HEK293T (cell line): ENCODE results near the gene MTF2.

ENCODE experiments used
- BHLHE40 ChIP-seq: fragments of 450-650 bp; IDR thresholded peaks from 2 replicates; pipeline ENCODE4 v1.6.1; 2016; ENCODE audit warnings: mild to moderate bottlenecking, moderate library complexity, borderline replicate concordance
- CTBP1 ChIP-seq: fragments of 450-650 bp; IDR thresholded peaks from 2 replicates; pipeline ENCODE4 v1.6.1; 2016; ENCODE audit warnings: borderline replicate concordance
- ELF4 ChIP-seq: fragments of 450-650 bp; IDR thresholded peaks from 2 replicates; pipeline ENCODE4 v1.6.1; 2017; ENCODE audit warnings: antibody characterized with exemption
- FOXA1 ChIP-seq: fragments of 450-650 bp; IDR thresholded peaks from 2 replicates; pipeline ENCODE4 v1.6.1; 2016; ENCODE audit warnings: mild to moderate bottlenecking
- FOXK2 ChIP-seq: fragments of 450-650 bp; IDR thresholded peaks from 2 replicates; pipeline ENCODE4 v1.6.1; 2016; ENCODE audit warnings: mild to moderate bottlenecking
- L3MBTL2 ChIP-seq: fragments of 450-650 bp; conservative IDR thresholded peaks from 2 replicates; pipeline ENCODE4 v1.6.1; 2016; ENCODE audit warnings: mild to moderate bottlenecking
- SP1 ChIP-seq: fragments of 450-650 bp; IDR thresholded peaks from 2 replicates; pipeline ENCODE4 v1.6.1; 2017
- SUZ12 ChIP-seq: fragments of 450-650 bp; IDR thresholded peaks from 2 replicates; pipeline ENCODE4 v1.6.1; 2016; ENCODE audit warnings: mild to moderate bottlenecking

DNA sequence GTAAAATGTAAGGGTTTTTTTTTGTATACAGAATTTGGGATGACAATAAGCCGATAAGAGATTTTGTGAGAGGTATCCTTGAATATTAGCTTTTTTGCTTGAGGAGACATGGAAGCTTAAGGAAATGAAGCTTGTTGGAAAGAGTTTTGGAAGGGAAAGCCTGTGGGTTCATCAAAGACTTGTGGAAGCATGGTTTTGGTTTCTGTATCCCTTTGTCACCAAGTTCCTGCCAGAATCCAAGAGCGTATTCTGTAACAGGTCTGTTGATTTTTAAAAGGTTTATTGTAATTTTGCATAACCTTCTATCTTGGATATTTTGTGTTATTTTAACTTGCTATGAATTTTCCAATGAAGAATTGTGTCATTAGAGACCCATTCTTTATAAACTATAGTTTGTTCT is 63.1 kb downstream of the MTF2 start:
- no peak for TF ChIP-seq SP1
- TF ChIP-seq L3MBTL2 = no peak
- no peak for TF ChIP-seq SUZ12
- no peak for TF ChIP-seq FOXA1
- no peak for TF ChIP-seq BHLHE40
- no peak for TF ChIP-seq FOXK2
- TF ChIP-seq CTBP1 = no peak
- no peak for TF ChIP-seq ELF4
